ENCODE measurements around the gene TADA2B.
A peak's percentile ranks its signal among the peaks of the same experiment; 100 is the strongest.

Gene TADA2B

GRCh38 chr4:7042503-7043283, 479 bp upstream of the TADA2B start:
- DNase-seq: peak; percentile 84

- DNase-seq: no peak
These were observed 1.2 kb downstream of the TADA2B start for GRCh38 chr4:7044137-7044930.

- DNase-seq: no peak
These were observed 2.4 kb downstream of the TADA2B start for GRCh38 chr4:7045553-7045952.

- DNase-seq: no peak
These were observed 3.1 kb downstream of the TADA2B start for GRCh38 chr4:7045961-7046921.

GRCh38 chr4:7046971-7047370, 3.8 kb downstream of the TADA2B start:
- no peak for DNase-seq

- no peak for DNase-seq
These were observed 5.5 kb downstream of the TADA2B start for GRCh38 chr4:7048642-7049041.

- no peak for DNase-seq
These were observed 6.1 kb downstream of the TADA2B start for GRCh38 chr4:7049295-7049694.

- no peak for DNase-seq
These were observed 6.6 kb downstream of the TADA2B start for GRCh38 chr4:7049739-7050138.

- DNase-seq: no peak
These were observed 7.4 kb downstream of the TADA2B start for GRCh38 chr4:7050481-7051143.

- no peak for DNase-seq
These were observed 7.9 kb downstream of the TADA2B start for GRCh38 chr4:7051144-7051495.

- no peak for DNase-seq
These were observed 8.7 kb downstream of the TADA2B start for GRCh38 chr4:7051905-7052304.

- no peak for DNase-seq
These were observed 9.1 kb downstream of the TADA2B start for GRCh38 chr4:7052313-7052712.

GRCh38 chr4:7052923-7053715, 9.9 kb downstream of the TADA2B start:
- no peak for DNase-seq

- no peak for DNase-seq
These were observed 11.1 kb downstream of the TADA2B start for GRCh38 chr4:7054106-7054880.

- no peak for DNase-seq
These were observed 12.2 kb downstream of the TADA2B start for GRCh38 chr4:7055111-7055989.

GRCh38 chr4:7055990-7056325, 12.8 kb downstream of the TADA2B start:
- no peak for DNase-seq

- no peak for DNase-seq
These were observed 15.6 kb downstream of the TADA2B start for GRCh38 chr4:7058792-7059191.

- no peak for DNase-seq
These were observed 16.5 kb downstream of the TADA2B start for GRCh38 chr4:7059662-7060061.

GRCh38 chr4:7060346-7061150, 17.4 kb downstream of the TADA2B start:
- no peak for DNase-seq

Data from NCI-H1694 (cell line).